Activated CD4-positive, CD25-positive, alpha-beta regulatory T cell (primary cell): Measurements from ENCODE around the gene CETN2.
"Not testable (repeated sequence)": the region's sequence is repeated elsewhere in the genome, so short reads cannot be mapped to it uniquely, and the experiment has no call there.

ENCODE experiments used
- DNase-seq, 4 experiments: peaks; one replicate each; lab custom pipeline; 2025; lab: John Stamatoyannopoulos, UW

Gene CETN2

DNA sequence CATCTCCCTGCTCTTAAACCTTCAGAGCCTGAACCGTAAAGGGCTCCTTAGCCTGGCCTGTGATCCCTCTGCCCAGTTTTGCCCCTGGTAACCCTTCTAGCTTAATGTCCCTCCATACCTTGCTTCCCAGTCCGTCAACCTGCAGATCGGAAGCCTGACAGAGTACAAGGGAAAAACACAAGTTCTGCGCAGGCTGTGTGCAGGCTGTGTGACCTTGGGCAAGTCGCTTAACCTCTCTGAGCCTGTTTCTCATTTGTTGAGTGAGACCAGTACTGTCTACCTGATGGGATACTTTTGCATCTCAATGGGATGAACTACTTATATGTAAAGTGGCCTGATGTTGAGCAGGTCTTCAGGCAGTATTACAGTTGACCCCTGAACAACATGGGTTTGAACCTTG, 2.0 kb upstream of the CETN2 start:
- no peak for DNase-seq

DNA sequence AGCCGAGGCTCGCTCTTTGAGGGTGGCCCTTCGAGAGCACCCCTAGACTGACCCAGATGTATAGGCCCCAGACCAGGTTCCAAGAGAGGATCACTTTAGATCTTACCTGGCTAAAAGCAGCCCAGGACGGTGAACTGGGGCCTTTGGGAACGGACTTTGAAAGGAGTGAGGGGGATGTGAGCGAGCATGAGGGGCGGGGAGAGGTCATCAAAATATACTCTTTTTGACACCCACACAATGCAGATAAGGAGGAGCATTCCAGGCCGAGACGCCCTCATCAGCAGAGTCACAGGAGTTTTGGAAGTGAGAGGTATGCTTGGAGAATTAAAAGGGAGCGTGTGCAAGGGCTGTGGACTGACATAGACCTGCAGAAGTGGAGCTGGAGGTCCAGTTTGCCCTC, 834 bp upstream of the CETN2 start:
- DNase-seq, result no peak

DNA sequence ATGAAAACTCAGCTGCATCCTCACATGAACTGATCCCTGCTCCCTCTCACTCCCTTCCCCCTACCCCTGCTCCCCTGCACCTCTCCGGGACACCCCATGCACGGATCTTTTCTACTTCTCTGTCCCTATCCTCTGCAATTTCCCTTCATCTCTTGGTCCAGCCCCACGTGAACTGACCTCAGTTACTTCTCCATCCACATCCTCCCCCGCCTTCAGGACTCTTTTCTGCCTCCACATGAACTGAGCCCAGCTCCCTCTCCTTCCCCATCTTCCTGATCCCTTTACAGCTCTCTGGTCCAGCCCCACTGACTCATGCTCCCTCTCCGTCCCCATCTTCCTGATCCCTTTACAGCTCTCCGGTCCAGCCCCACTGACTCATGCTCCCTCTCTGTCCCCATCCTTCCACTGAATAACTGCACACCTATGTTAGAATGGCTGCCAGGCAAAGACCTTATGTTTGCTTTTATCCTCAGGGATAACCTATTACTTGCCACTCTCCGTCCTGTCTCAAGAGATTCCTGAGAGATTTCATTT, 5.6 kb downstream of the CETN2 start:
- no peak for DNase-seq

DNA sequence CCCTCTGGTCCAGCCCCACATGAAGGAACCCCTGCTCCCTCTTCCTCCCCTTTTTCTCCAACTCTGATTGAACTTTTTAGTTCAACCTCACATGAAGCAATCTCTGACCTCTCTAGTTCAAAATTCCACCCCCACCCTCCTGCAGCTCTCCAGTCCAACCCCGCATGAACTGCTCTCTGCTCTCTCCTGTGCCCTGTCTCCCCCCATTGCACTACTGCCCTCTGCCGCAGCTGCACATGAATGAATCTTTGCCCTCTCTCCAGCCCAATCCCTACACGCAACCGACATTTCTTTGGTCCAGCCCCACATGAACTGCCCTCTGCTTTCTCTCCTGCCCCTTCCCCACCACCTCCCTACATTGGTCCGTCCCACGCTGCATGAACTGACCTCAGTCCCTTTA, 6.9 kb downstream of the CETN2 start:
- DNase-seq, result no peak

DNA sequence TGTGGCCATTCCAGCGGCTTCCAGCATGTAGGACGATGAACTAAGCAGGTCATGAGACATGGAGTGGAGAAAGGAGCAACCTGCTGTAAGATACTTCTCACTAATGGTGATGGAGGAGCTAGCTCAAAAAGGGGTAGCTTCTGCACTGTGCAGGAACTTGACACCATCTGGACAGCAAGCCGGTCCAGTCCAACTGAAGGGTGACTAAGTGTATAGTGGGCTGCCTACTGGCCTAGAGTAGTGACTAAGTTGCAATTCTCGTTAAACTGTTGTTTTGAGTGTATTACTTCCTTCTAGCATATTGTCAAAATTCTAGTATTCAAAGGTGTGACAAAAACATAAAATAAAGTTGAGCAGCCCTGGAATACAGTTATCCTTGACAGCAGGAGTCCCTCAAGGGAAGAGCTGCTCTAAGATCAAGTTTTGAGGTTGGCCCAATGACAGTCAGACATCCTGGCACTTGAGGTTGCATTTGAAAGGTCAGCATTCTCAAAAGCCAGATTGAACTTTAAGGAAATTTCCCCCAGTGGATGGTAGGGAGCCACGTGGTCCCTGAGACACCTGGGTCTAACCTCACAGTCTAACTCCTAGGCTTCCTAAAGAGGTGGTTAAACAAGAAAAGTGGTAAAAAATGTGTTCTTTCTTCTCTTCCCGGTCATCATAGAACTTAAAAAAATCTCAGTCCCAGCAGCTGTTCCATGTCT, 8.0 kb downstream of the CETN2 start:
- no peak for DNase-seq

DNA sequence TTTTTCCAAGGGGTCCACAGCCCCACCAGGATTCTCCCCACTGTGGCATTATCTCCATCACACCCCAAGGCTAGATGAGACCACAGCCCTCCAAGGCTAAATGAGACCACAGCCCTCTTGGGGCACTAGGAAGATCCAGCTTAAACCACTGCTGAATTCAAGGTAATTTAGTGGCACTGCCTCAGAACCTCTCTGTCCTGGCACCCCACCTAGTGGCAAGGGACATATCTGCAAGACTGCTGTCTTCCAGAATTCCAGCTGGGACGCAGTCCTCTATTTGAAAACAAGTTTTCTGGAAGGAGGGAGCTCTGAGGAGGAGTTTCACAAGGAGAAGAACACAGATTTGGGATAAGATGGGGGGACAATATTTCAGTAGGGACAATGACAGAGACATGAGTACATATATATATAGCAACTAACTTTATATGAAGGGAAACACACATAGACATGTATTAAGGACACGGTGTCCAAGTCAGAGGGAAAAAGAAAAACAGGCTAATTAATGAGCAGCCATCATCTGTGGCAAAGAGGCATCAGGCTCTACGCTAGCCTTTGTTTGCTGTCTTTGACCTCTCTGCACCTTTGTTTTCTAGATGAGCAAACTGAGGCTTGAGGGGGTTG, 9.3 kb downstream of the CETN2 start:
- DNase-seq, result no peak

DNA sequence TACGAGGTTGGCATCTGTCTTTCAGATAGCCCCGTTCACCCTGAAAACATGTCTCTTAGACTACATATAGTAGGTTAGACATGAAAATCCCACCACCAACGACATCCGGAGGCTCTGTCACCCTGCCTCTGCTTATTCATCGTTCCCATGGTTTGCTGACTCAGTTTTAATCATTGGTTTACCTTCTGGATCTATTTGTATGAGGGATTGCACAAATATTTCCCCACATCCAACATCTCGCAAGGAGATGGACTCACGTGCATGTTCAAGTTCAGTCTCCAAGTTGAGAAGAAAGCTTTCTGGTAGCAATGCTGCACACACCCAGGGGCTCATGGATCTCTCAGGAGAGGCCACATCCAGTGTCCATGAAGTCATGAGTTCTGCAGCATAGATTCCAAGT, 10.8 kb downstream of the CETN2 start:
- no peak for DNase-seq

DNA sequence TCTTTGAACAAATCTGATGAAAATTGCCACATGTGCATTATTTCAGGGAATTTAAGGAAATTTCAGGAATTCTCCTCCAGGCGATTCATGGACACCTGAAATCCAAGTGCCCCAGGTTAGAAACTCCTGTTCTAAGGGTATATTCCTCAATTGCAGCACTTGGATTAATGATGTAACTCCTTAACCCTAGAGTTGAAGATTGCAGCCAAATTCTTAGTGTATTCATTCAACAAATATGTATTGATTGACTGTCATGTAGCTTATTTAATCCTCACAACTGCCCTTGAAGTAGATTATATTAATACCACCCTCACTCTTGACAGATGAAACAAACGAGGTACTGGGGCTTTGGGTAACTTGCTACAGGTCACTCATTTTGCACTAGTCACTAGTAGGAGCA, 11.3 kb downstream of the CETN2 start:
- DNase-seq, result no peak

DNA sequence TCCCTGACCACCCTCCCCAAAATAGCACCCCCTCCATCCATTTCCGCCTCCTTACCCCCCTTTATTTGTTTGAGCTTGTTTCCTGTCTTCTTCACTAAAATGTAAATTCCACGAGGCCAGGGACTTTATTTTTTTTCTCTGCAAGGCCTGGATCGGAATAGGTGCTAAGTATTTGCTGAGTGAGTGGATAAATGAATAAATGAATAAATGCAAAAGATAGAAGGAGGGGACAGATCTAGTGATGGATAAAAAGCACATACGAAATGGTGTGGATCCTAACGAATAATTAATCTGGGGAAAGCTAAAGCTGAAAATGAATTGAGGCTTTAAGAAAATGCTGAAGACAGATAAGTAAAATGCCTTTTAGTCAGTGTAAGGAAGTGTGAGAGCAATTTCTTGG, 12.2 kb downstream of the CETN2 start:
- no peak for DNase-seq

DNA sequence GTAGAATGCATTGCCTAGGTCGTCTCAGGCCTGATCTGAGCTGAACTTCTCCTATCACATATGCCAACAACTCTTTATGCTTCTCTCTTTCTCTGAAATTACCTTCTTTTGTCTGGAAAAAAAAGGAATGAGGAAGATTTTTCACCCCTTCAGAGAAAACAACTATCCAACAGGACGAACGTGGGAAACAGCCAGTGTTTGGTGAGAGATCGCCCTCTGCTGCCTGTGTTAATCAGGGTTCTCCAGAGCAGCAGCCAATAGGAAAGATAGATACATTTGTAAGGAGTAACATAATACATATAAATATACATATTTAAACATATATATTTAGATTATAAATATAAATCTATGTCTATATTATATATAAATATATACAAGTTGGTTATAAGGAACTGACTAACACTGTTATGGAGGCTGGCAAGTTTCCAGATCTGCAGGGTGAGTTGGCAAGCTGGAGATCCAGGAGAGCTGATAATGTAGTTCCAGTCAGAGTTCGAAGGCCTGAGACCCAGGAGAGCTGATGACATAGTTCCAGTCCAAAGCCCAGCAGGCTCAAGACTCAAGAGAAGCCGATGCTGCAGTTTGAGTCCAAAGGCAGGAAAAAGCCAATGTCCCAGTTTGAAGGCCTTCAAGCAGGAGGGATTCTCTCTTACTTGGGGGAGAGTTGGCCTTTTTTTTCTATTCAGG, 13.3 kb downstream of the CETN2 start:
- no peak for DNase-seq

DNA sequence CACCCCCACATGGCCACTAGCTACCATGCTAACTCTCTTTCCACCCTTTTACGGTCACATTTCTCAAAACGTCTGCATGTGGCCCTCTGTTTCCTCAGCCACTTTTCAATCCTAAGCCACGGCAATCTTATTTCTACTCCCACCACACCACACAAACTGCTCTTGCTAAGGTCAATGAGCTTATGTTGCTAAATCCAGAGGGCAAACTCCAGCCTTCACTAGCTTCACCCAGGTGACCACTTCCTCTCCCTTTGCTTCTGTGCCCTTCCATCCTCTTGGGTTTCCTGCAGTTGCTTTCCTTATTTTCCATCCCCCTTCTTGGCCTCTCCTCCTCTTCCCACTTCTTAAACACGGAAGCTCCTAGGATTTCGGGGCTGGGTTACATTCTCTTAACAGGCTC, 16.5 kb downstream of the CETN2 start:
- DNase-seq, result no peak

DNA sequence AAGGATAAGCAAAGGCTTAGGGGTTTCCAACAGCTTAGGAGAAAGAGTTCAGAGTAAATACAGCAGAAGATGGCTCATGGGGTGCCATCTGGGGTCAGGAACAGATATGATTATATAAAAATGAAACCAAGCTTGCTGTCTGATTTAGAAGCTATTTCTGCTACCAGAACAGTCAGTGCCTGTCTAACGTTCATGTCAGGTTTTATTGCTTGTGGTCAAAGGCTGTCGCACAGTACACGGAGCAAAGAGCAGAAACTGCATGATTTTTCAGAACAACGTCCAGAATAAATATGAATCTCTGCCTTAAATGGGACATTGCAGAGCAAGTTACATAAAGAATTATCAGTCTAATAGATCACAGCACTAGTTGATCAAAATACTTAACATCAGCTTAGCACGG, 17.4 kb downstream of the CETN2 start:
- no peak for DNase-seq

DNA sequence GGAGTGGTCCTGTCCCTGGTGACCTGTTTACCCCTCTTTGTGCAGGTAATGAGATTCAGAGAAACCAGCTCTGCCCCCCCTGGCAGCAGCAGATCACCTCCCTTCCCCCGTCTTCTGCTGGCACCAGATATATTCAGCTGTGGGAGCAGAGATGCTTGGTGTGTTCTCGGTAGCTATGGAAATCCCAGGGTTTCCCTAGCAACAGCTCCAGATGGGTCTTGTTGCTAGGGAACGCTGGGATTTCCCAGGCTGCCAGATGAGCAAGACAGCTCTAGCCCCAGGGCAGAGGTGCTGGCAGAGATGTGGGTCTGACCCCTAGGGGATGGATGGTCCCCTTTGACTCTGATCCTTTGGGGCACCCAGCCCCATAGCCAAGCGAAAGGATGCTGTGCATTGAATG, 20.2 kb downstream of the CETN2 start:
- DNase-seq, result no peak

DNA sequence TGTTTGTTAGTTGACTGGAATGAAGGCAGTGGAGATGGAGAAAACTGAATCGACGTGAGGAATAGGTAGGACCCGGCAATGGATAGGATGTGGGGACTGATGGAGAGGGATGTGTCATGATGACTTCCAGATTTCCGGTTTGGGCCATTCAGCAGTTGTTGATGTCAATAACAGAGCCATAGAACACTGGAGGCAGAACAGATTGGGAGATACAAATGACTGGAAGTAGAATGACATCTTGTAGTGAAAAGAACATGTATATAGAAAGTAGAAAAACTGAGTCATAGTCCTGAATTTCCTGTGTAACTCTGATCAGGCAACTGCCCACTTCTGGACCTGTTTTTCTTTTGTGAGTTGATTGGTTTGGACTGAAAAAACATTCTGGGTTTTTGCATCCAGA, 24.5 kb downstream of the CETN2 start:
- DNase-seq, result no peak

DNA sequence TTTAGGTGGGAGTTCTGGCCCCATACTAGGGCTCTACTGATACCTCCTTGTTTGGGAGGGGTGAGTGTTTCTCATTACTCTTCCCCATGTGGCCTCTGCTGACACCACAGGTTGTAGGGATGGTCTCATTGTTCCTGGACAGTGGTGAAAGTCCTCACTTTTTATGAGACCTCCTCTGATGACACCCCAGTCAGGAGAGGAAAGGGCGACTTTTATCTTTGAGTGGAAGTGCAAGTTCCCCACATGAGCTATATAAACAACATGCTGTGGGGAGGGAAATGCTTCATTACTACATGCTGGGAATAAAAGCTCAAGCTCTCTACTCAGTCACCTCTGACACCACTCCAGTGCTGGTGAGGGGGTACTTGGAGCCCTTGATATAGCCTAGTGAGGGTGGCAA, 31.6 kb downstream of the CETN2 start:
- DNase-seq, result no peak

DNA sequence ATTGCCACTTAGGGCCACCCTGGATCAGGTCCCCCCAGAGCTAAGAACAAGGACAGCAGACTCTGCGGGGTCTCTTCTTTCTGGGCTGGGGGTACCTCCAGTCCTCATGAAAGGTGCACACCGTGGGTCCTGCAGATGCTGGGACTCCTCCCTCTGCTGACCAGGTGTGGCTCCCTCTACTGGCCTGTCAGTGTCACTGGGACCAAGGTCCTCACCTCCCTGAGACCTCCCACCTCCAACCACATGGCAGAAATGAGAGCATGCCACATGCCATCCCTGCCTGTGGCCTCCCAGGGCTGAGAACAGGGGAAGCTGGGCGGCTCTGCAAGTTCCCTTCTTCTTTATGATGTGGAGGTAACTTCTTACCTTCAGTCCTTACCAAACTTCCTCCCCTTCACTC, 43.5 kb downstream of the CETN2 start:
- DNase-seq, result not testable (repeated sequence)
